LNCaP clone FGC (cell line): ENCODE results near the gene KRT33B.

ENCODE experiments used
- DNase-seq: peaks from one replicate; pipeline ENCODE4 v3.0.0-alpha.2; 2011; ENCODE audit warnings: low read depth
- H3K4me3 ChIP-seq: 2 replicates; pipeline ENCODE4 v1.5.1; 2011; ENCODE audit warnings: mild to moderate bottlenecking, low read depth, low read length, control low read depth
- TF ChIP-seq, protein P1 (sequence below): IDR thresholded peaks from 2 replicates; pipeline ENCODE4 v1.5.1; 2012; ENCODE audit warnings: mild to moderate bottlenecking; ENCODE audit not compliant: control insufficient read depth, insufficient read depth; ENCODE audit errors: extremely low read depth

The KRT33B gene

DNA sequence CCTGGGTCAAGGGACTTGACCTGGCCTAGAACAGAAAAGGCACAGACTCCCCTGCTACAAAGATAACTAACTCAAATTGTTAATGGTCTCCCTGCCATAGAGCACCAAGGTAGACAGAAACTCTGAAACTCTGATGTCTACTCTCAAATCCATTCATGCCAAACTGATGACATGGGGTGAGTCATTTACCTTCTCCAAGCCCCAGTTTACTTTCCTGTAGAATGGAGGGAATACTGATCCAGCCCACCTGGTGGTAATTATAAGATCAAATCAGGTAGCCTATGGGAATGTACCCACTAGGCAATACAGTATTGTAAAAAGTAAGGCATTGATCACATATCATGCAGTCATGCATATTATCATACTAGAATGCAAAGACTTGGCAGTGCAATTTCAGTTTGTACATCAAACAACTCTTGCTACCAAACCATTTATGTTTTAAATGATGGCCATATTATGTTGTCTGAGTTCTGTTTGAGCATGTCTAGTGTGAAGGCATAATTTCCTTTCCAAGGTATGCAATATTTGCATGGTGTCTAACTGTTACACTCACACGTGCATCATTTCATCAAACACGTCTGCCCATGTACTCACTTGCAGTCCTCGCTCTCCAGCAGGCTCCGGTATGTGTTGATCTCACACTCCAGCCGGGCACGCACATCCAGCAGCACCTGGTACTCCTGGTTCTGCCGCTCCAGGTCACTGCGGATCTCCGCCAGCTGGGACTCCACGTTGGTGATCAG, 24.8 kb upstream of the KRT33B start:
- TF ChIP-seq, protein P1, sequence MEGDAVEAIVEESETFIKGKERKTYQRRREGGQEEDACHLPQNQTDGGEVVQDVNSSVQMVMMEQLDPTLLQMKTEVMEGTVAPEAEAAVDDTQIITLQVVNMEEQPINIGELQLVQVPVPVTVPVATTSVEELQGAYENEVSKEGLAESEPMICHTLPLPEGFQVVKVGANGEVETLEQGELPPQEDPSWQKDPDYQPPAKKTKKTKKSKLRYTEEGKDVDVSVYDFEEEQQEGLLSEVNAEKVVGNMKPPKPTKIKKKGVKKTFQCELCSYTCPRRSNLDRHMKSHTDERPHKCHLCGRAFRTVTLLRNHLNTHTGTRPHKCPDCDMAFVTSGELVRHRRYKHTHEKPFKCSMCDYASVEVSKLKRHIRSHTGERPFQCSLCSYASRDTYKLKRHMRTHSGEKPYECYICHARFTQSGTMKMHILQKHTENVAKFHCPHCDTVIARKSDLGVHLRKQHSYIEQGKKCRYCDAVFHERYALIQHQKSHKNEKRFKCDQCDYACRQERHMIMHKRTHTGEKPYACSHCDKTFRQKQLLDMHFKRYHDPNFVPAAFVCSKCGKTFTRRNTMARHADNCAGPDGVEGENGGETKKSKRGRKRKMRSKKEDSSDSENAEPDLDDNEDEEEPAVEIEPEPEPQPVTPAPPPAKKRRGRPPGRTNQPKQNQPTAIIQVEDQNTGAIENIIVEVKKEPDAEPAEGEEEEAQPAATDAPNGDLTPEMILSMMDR: no peak
- H3K4me3 ChIP-seq: no peak overlapping the region
- DNase-seq: no peak

DNA sequence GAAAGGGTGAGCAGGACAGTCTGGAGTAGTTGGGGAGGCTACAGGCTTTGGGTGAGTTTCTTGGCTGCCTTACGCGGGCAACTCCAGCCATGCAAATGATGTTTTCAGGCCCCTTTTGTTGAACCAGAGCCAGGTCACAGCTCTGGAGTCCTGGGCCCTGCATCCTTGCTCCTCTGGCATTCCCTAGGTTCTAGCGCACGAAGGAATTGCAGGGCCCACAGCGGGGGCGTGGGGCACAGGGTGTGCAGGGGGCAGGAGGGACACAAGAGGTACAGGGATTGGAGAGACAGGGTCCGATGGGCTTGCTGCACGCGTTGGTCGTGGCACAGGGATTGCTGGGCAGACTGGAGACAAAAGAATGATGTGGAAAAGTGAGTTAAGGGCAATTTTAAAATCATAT, 24.2 kb upstream of the KRT33B start:
- no peak overlapping the region for H3K4me3 ChIP-seq
- no peak for DNase-seq
- TF ChIP-seq, protein P1: no peak

DNA sequence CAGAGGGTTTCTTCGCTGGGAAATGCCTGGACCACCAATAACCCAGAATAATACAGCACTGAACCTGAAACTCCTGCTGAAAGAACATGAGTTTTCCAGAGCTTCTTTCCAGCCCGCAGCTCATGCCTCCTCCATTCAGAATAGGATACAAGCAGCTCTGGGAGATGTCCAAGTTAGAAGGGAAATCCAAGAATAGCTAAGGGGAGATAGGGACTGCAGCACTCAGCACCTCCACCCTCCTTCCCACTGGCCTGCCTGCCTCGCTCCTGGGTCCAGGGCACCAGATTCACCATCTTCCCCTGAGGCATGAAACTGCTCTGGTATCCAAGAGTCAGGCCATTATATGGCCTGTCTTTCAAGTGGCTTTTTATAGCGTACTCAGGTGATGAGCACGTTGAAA, 23.7 kb upstream of the KRT33B start:
- H3K4me3 ChIP-seq: no peak overlapping the region
- TF ChIP-seq, protein P1: no peak
- no peak for DNase-seq

DNA sequence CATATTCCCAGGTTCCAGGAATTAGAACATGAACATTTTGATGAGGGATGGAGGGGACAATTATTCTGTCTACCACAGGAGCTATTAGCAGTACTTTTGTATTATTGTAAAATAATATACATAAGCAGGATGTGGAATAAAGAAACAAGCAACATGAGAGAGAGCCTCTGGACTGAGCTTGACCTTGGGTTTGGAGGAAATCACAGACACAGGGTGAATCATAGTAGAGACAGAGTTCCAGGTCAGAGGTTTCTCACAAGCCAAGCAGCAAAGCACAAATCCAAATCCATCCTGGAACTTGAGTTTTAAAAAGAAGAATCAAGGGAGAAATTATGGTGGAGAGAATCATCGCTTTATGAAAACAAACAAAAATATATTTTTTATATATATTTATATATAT, 22.7 kb upstream of the KRT33B start:
- TF ChIP-seq, protein P1: no peak
- DNase-seq: no peak

DNA sequence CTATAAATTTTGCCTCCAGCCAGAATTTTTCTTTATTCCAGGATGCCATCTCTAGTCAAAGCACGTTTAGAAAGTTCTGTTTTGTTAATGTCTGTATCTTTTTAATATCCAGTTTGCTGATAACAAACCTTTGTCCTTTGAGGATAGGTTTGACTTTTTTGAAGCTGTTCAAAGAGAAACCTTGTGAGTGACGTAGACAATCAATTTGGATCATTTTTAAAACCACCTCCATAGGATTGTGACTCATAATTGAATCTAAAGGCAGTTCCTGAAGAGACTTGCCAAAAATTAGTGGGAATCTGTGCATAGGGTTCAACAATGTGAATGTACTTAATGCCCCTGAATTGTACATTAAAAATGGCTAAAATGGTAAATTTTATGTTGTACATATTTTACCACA, 21.9 kb upstream of the KRT33B start:
- no peak for DNase-seq
- H3K4me3 ChIP-seq: no peak overlapping the region
- TF ChIP-seq, protein P1: no peak

More for the DNA sequence above, 22.7 kb upstream of the KRT33B start:
- no peak overlapping the region for H3K4me3 ChIP-seq

DNA sequence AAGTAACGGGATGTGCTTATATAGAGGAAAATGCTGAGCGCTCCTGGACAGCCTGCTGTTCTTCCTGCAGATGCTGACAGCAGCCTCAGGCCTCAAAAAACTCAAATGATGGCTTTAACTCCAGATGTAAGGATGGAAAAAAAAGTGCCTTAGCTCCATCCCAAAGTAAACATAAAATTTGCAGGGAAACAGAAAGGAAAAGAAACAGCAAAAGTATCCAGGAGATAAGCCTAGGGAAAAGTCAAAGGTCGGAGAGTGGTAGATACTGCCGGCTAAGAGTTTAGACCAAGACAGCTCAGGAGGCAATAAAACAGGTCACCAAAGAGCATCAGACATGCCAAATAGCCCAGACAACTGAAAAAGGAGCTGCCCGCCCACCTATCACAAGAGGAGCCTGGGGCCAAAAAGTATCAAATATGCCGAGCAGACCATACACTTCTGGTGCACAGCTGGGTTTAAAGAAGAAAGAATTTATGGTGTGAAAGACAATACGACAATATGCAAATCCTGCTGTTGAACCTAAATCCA, 20.9 kb upstream of the KRT33B start:
- TF ChIP-seq, protein P1: no peak
- DNase-seq: no peak

DNA sequence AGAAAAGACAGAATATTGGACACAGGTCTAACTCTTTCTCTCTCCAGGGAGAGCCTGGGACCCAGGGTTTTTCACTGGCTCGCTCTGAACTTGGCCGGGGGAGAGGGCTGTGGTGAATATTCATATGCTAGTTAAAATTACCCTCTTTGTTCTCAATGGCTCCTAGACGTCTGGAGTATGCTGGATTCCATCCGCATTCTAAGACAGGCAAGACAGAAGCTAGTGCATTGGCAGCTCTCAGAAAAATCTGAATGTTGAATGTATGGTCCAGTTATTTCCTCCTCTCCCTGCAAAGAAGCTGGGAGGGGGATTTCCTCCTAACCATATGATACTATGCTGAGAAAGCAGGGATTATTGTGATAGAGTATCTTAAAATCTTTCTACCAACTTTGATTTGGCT, 18.1 kb upstream of the KRT33B start:
- TF ChIP-seq, protein P1: no peak
- DNase-seq: no peak
- no peak overlapping the region for H3K4me3 ChIP-seq

More for the DNA sequence above, 20.9 kb upstream of the KRT33B start:
- no peak overlapping the region for H3K4me3 ChIP-seq
